C4-2B (cell line): ENCODE data around the gene MGAT5B.

Experiments
- H3K27ac ChIP-seq: fragments of 450-650 bp; 2 replicates; pipeline ENCODE4 v1.5.1; 2017
- CTCF ChIP-seq: fragments of 450-650 bp; conservative IDR thresholded peaks from 2 replicates; pipeline ENCODE4 v1.5.1; 2017; ENCODE audit warnings: mild to moderate bottlenecking
- ZFX ChIP-seq: fragments of 450-650 bp; IDR thresholded peaks from 2 replicates; pipeline ENCODE4 v1.6.1; 2017

MGAT5B gene

GRCh38 chr17:76830987-76831715 lies 37.1 kb upstream of the MGAT5B start:
- H3K27ac ChIP-seq: peak overlapping the region; percentile 42; the same call in 1 of the 2 replicates
- TF ChIP-seq ZFX (no peak), CTCF (no peak)

GRCh38 chr17:76833034-76833644 lies 35.1 kb upstream of the MGAT5B start:
- TF ChIP-seq ZFX (no peak), CTCF (no peak)
- H3K27ac ChIP-seq: no peak overlapping the region

GRCh38 chr17:76833747-76834146 lies 34.5 kb upstream of the MGAT5B start:
- H3K27ac ChIP-seq: no peak overlapping the region
- TF ChIP-seq ZFX (no peak), CTCF (no peak)

GRCh38 chr17:76834870-76835269 lies 33.3 kb upstream of the MGAT5B start:
- no peak overlapping the region for H3K27ac ChIP-seq
- no peak for TF ChIP-seq CTCF
- TF ChIP-seq ZFX: no peak

- TF ChIP-seq CTCF (no peak), ZFX (no peak)
- no peak overlapping the region for H3K27ac ChIP-seq
Observed at GRCh38 chr17:76840443-76840767, 27.8 kb upstream of the MGAT5B start.

GRCh38 chr17:76840884-76841775 lies 27.1 kb upstream of the MGAT5B start:
- no peak overlapping the region for H3K27ac ChIP-seq

More at GRCh38 chr17:76840884-76841775, 27.1 kb upstream of the MGAT5B start:
- no peak for TF ChIP-seq CTCF
- no peak for TF ChIP-seq ZFX
